Posterior vena cava (tissue), 2 donors: ENCODE data around the gene RGR. TPM values are rescaled to one million over a fixed set of nuclear protein-coding genes. Genes with fewer than 3 reads are reported as not detected.
A peak's percentile ranks its signal among the peaks of the same experiment; 100 is the strongest.

Experiments used
- DNase-seq: peaks from one replicate; pipeline ENCODE4 v3.0.0-alpha.2; 2020; ENCODE audit warnings: low spot score
- intact Hi-C, 2 donors: fragments of 100-400 bp; cut with DNase I; formaldehyde crosslinking; loops; one replicate each; pipeline versions ENCODE4 v1.14.1 to v1.14.2; 2022 to 2023
- total RNA-seq, 2 donors: library from RNA; stranded (reverse); fragmentation: NEBNext Ultra II Directional; extraction: Animal tissue kit (Norgen Biotek cat#: 25700); gene quantifications; one replicate each; pipeline ENCODE4 v1.2.1, GENCODE V29; 2021
- donor health status: DM: yes; HTN: yes; CAD: no.
- donor health status: DM: yes; HTN: yes; CAD: no.

Gene RGR
- total RNA-seq, 2 donors from 2014 or later: 0.38 TPM; not detected in 1

DNA sequence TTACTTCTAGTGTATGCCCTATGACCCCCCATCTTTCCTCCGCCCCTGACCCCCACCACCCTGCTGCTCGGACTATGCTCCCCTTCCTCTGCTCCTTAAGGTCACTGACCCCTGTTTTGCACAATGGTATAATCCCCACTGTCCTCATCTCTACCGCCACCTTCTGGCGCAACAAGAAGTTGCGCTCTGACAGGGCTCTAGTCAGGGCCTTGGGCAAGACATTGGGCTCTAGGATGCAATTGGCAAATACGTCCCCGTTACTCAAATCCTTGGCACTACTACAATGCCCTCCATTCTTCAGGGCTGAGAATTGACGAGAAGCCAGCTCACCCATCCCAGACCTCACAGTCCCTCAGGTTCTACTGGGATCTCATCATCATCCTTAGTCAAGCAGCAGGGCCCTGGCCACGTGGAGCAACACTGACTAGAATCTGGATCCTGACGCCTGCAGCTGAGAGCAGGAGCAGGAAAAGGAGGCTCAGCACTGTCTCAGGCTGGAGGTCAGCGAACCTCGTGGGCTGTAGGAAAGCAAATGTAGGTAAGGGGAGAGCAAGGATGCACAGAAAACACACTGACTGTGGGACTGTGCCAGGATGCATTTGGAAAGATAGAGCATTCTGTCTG is 30.1 kb upstream of the RGR start:
- DNase-seq: peak; percentile 56
- intact Hi-C loops: no loop called here

DNA sequence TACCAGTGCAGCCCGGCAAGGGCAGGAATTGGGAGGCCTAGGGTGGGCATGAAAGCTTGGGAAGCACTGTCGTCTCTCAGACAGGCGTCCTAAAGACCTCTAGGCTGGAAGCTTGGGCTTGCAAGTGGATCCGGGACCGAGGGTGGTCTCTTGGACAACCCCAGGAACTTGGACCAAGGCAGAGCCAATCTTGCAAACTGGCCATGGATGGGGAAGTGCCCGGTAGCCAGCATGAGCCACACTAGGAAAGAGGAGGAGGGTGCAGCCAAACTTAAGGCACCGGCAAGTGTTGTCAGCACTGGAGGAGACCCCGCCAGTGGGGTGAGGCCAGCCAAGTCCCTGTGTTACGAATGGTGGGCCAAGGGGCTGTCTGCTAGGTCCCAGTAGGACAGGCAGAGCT is 28.0 kb upstream of the RGR start:
- no peak for DNase-seq
- intact Hi-C loops: no loop called here

DNA sequence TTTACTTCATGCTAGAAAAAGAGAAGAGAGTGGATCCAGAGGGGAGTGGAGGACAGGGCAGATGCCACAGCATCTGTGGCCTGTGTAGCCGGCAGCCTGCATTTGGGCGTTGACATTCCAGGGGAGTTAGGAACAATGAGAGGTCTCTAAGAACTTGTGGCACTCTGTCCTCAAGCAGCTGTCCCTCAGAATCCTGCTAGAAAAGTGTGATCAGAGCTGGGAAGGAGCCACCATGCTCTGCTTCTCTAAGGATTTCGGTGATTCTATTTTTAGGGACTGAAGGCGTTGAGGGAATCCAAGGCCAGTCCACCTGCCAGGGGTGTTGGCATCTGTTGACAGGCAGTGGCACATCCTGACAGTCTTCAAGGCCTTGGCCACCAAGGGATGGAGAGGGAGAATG is 27.1 kb upstream of the RGR start:
- DNase-seq: no peak
- intact Hi-C loops: no loop called here

DNA sequence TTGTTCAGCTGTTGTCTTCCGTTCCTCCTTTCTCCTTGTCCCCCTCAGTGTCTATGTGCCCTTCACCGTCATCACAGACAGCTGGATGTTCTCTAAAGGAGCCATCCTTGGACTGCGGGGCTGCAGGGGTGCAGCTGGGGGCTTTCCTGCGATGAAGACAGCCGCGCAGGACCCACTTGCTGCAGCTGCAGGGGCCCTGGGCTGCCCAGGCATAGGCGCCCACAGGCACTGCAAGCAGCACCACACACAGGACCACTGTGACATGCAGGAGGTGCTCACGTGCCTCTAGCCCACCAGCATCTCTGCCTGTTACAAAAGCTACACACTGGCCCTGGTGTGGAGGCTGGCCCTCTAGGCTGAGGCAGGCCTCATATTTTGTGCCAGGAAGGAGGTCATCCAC is 22.9 kb upstream of the RGR start:
- intact Hi-C loops: no loop called here
- no peak for DNase-seq

DNA sequence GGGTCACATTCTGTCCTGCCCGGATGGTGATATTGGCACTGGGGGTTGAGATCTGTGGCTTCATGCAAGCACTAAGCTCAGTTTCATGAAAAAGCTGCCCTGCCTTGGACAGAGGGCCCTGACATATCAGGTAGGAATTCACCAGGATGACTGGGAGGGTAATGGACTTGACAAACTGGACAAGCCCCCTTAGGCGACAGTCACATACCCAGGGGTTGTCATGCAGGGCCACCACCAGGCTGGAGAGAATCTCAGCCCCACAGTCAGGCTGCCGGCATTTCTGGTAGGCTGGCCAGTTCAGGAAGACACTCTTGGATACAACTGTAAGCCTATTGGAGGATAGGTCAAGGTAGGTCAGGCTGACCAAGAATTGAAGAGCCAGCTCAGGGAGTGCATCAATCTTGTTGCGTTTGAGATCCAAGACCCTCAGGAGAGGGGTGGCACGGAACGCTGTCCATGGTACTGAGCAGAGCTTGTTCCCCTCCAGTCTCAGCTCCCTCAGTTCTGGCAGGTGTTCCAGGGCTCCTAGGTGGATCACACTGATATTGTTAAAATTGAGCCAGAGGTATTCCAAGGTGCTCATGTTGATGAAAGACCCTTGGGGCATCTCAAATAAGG is 20.3 kb upstream of the RGR start:
- DNase-seq: no peak
- intact Hi-C loops: no loop called here

DNA sequence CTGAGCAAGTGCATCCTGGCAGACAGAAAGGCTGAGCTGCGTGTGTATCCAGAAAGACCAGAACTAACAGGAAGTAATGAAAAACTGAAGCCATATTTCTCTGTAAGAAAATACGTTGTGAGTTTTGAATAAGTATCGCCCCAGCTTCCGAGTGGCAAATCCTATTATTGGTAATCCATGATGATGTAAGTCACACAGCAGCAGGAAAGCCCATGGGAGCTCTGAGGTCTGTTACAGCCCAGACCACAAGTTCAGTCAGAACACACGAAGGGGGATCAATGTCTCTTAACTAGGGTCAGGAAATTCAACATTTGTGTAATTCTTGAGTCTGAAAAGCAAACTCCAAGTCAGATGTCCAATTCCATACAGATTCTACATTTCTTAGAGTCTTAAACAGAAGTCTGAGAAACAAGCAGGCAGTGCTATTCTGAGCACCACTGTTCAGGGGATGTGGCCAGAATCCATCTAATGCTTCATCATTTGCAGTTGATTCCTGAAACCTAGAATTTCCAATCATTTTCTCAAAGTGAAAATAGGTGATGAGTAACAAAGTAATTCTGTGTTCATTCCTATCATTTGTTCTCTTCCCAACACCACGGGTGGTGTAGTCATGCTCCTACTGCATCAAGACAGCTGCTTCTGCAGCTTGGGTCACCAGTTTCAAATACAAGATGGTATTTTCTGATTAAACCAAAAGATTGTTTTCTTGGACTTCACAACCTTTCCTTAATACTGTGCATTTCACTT is 19.3 kb upstream of the RGR start, which contains the start of gene LRIT2:
TSS of gene LRIT2 (minus strand) at position 118 of the 747 bp plus-strand sequence. CDS start at position 94, 24 bp downstream.
- intact Hi-C loops: no loop called here
- no peak for DNase-seq

DNA sequence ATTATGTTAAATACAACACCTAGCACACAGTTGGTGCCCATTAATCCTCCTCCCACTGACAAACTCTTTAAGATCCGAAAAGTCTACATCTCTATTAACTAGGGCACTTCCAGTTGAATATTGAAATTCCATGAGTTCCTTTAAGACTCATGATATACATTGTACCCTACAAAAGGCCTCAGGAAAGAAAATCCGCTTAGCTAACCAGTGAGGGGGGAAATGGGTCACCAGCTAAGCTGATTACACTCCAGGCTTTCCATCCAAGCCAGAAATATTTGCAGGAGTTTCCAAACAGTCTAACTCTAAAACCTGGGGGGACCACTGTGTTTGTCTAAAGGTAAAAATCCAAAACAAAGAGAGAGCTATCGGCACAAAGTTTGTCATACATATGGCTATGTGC is 18.2 kb upstream of the RGR start:
- intact Hi-C loops: no loop called here
- DNase-seq: no peak

DNA sequence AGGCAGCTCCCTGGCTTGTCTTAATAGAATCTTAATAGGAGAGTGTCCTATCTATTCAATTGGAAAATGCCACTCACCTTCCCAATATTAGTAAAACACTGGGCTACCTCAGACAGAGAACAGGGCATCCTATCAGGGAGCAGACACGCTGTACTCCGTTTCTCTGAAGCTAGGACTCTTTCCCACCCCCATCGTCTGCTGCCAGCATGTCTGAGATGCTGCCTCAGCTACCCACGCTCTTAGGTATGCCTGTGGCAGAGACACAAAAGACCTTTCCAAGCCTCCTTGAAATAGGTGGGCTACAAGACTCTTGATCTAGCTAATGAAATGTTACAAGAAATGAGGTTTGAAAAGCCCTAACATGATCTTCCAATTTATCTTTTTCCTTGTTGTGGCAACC is 17.0 kb upstream of the RGR start:
- DNase-seq: no peak
- intact Hi-C loops: no loop called here

DNA sequence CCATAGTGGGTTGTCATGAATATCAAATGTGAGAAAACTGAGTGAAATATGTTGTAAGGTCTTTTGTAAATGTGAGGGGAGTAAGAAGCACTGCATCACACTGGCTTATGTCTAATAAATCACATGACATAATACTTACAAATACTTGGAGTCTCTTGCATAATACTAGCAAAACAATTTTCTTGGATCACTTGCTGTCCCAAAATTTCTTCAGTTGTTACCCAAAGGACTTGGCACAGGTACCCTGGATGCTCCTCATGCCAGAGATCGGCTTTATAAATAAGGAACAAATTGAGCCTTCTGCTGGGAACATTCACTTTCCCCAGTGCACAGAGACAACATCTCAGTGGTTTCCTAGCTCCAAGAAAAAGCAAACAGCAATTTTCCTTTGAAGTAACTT is 14.5 kb upstream of the RGR start:
- intact Hi-C loops: no loop called here
- no peak for DNase-seq

DNA sequence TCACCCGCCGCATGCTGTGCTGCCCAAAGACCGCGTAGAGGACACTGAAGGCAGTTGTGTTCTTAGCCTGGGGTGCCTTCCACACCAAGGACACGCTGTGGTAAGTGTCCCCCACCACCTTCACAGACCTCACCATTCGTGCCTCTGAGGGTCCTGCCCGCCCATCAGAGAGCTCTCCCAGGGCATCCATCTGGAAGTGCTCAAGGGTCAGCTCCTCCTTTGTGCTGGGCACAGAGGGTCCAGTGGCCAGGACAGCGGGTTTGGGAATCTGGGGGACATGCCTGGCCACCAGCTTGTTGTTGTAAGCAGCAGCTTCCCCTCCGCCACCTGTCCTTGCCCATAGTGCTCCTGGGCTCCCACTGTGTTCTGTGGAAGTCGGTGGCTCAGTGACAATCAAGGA is 12.5 kb upstream of the RGR start:
- no peak for DNase-seq
- intact Hi-C loops: no loop called here

DNA sequence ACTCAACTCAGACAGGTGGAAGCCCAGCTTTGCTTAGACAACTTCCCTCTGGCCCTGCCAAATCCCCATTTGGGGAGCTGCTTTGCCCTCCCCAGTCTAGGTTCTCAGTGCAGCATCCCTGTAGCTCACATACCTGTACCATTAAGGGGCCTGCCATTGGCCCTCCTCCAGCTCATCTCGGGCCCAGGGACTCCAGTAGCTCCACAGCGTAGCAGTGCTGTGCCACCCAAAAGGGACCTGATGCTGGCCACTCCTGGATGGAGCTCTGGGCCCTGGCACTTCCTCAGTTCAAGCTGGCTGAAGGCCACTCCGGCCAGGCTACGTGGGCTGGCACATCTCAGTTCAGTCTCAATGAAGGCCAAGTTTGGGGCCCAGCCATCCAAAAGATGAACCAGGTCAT is 10.9 kb upstream of the RGR start:
- intact Hi-C loops: no loop called here
- no peak for DNase-seq

DNA sequence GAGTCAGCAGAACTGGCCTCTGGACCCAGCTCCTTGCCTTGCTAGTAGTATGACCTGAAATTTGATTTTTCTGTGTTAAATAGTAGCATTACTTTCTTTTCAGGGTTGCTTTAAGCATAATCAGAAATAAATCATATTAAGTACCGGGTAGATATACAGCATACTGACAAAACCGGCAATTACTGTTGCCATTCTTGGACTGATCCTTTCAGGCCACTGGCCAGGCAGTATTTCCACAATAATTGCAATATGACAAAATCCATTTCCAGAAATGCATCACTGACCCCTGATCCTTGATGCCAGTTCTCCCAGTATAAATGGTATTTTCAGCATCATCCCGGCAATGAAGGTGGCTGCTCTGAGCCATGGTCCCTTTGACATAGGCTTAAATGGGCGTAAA is 10.4 kb upstream of the RGR start:
- intact Hi-C loops: no loop called here
- DNase-seq: no peak

DNA sequence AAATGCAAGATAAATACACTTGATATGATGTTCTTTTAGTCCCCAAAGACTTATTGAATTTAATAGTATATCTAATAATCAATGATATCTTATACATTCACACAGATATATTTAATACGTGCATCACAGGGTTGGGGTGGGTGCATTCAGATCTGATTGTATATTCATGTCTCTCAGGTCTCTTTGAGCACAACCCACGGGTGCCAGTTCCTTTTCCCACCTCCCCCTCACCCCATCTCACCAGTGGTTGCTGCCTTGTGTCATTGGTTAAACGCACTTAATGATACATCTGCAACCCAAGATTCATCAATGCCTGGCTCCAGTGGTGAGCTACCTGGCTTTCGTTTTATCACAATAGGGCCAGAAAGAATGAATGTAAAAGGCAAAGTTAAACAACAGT is 9.8 kb upstream of the RGR start:
- DNase-seq: no peak
- intact Hi-C loops: loop anchor here in 1 of 2 donors (5.0 kb wide), 1 partner anchor 1792 kb away; no protein-coding TSS in a partner anchor

DNA sequence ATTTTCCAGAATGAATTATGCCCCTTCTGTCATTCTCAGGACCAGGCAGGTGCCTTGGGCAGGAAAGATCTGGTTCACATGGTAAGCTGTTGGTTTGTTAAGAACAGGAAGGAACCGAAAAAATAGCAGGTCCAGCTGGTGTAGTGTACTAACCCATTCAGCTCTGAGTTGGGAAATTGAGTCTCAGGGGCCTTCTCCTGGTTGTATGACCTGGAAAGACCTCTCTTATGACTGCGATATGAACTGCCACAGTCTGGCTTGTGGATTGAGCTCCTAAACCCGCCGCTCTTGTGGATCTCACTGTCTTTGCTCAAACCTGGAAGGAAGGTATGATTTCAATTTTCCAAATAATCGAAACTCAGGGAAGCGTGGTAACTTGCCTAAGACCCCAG is 8.1 kb upstream of the RGR start:
- intact Hi-C loops: loop anchor here in 1 of 2 donors (5.0 kb wide), 1 partner anchor 1790 kb away; no protein-coding TSS in a partner anchor
- no peak for DNase-seq

DNA sequence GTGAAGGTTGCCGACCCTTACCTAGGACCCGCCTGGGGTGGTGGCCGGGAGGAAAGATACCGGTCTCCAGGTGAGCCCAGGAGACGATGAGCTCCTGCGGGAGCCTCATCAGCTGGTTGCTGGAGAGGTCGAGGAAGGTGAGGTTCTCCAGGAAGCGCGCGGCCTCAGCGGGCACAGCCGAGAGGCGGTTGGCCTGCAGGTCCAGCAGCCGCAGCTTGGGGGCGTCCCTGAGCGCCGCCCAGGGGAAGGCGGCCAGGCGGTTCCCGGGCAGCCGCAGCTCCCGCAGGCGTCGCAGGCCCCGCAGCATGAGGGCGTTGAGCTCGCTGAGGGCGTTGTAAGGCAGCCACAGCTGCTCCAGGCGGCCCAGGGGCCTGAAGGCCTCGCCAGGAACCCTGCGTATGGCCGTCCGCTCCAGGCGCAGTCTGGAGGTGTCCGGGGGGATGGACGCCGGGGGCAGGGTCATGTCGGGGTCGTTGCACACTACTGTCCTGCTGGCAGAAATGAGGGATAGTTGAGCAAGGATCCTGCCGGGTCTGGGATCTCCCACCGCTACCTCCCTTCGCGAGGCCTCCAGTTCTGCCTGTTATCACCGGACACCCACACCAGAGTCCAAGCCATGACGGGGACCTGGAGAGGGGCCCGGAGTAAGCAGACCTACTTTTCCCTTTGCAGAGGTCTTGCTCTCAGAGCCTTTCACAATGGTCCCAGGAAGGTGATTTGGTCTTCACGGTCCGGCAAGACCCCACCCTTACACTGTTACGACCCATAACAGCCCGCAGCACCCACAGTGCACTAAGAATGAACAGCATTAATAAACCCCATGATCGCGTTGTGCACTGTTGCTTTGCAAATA is 7.4 kb upstream of the RGR start:
- intact Hi-C loops: loop anchor here in 1 of 2 donors (5.0 kb wide), 1 partner anchor 1790 kb away; no protein-coding TSS in a partner anchor
- no peak for DNase-seq

DNA sequence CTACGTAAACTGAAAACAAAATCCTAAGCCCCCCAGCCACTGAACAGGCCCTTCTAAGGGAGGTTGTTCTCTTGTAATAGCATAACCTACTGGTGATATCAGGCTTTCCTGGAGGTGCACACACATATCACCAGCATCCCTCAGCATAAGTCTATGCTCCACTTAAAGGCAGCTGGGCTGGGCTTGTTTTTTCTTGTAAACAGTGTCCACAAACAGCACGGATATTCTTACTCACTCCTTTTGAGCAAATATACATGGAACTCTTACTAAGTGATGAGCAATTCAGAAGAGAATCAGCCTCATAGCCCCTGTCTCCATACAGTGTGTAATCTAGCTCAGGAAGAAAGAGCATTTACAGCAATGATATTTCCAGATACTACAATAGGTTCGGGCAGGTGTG is 5.9 kb upstream of the RGR start:
- intact Hi-C loops: loop anchor here in 1 of 2 donors (5.0 kb wide), 1 partner anchor 1788 kb away; no protein-coding TSS in a partner anchor
- no peak for DNase-seq

DNA sequence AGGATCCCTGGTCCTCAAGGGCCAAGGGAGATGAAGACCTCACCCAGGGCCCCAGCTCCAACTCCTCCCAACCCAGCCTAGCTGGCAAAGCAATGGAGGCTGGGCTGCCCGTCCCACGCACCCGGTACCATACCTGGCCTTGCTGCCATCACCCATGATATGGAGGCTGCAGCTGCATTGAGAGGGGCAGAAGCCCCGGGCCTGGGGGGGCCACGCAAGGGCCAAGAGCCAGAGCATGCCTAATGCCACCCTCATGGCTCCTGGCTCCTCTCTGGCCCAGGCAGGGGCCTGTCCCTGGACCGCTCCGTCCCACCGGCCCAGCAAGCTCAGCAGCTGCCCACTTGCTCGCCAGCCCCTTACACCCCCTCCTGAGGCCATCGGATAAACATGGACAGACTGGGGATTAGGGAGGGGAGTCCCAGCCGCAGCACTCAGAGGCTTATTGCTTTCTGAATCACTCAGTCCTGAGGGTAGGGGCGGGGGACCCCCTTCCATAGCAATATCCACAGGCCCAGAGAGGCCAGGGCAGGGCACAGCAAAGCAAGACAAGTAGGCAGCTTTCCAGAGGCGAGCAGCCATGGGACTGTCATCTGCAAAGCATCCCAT is 3.6 kb upstream of the RGR start, which contains the start of gene LRIT1:
TSS of gene LRIT1 (minus strand) at position 362 of the 606 bp plus-strand sequence. CDS start at position 255, 107 bp downstream.
- no peak for DNase-seq
- intact Hi-C loops: loop anchor here in 1 of 2 donors (2.0 kb wide), 1 partner anchor 74 kb away; no protein-coding TSS in a partner anchor

DNA sequence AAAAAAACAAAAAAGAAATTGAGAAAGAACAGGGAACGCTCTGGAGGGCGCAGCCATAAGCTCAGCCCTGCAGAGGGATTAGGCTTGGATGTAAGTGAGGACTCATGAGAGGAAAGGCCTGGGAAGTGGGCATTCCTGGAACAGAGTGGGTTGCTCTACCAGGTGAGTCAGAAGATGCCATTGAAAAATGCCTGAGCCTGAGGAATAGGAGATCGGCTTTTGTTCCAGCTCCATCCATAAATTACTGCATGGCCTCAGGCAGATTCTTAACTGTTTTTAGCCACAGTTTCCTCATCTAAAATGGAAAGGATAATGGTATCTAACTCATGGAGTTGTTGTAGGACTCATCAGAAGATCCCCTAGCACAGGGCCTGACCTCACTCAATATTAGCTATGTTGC is 1.1 kb upstream of the RGR start:
- intact Hi-C loops: no loop called here
- no peak for DNase-seq

DNA sequence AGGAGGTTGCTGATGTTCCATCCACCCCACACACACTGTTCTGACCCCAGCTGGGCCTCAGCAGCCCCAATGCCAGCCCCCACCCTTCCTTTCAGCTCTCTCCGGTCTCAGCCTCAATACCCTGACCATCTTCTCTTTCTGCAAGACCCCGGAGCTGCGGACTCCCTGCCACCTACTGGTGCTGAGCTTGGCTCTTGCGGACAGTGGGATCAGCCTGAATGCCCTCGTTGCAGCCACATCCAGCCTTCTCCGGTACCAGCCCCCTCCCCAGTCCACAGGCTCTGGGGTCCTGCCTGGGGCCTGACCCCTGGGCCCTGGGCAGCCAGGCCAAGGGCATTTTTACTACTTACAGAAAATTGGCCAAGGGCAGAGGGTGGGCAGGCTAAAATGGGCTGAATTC is 2.6 kb downstream of the RGR start:
- intact Hi-C loops: no loop called here
- no peak for DNase-seq
